HEK293 (cell line): Measurements from ENCODE around the gene MTHFD1.

ENCODE experiments used
- CTCF ChIA-PET: fragments of 350-600 bp; formaldehyde crosslinking; extraction: SDS; loops from one replicate; lab custom pipeline; 2021; ENCODE audit warnings: antibody characterized with exemption; lab: Yijun Ruan, JAX
- POLR2A ChIA-PET: fragments of 300-600 bp; formaldehyde crosslinking; extraction: SDS; loops from one replicate; lab custom pipeline; 2020; ENCODE audit warnings: antibody characterized with exemption, inconsistent platforms; lab: Yijun Ruan, JAX
- H3K27ac ChIP-seq: fragments of 200-500 bp; sonication (Bioruptor generic); 2 replicates; pipeline ENCODE4 v1.5.1; 2014; ENCODE audit warnings: low read depth, low read length, control low read depth, inconsistent platforms; ENCODE audit errors: extremely low read depth
- H3K36me3 ChIP-seq, 2 experiments: fragments of 200-500 bp in 1 of 2; sonication (Bioruptor generic) in 1 of 2; 1 replicate in 1 of 2; 2 replicates in 1 of 2; pipeline ENCODE4 v1.5.1; 2014 to 2017; ENCODE audit warnings: inconsistent platforms in 2 of 2, low read length in 2 of 2; ENCODE audit not compliant: control insufficient read depth in 2 of 2, insufficient read depth in 1 of 2
- H3K4me1 ChIP-seq: fragments of 200-500 bp; sonication (Bioruptor generic); 2 replicates; pipeline ENCODE4 v1.5.1; 2014; ENCODE audit warnings: mild to moderate bottlenecking, low read length, inconsistent platforms; ENCODE audit not compliant: control insufficient read depth, insufficient read depth
- H3K4me3 ChIP-seq: 2 replicates; pipeline ENCODE4 v1.5.1; 2011; ENCODE audit warnings: low read depth, mild to moderate bottlenecking, control low read depth, low read length, moderate library complexity
- H3K9me3 ChIP-seq: fragments of 200-500 bp; sonication (Bioruptor generic); 2 replicates; pipeline ENCODE4 v1.5.1; 2014; ENCODE audit warnings: low read depth, low read length, inconsistent platforms; ENCODE audit not compliant: control insufficient read depth, insufficient read depth
- CTCF ChIP-seq: fragments of 450-650 bp; formaldehyde crosslinking; IDR thresholded peaks from 2 replicates; pipeline ENCODE4 v1.5.1; 2016; ENCODE audit warnings: missing biosample characterization, missing genetic modification characterization
- GFI1B ChIP-seq: fragments of 450-650 bp; formaldehyde crosslinking; IDR thresholded peaks from 2 replicates; pipeline ENCODE4 v1.5.1; 2016; ENCODE audit warnings: missing biosample characterization, missing genetic modification characterization
- GLIS1 ChIP-seq: fragments of 450-650 bp; formaldehyde crosslinking; IDR thresholded peaks from 2 replicates; pipeline ENCODE4 v1.5.1; 2016; ENCODE audit warnings: missing biosample characterization, missing genetic modification characterization
- OVOL3 ChIP-seq: fragments of 450-650 bp; formaldehyde crosslinking; IDR thresholded peaks from 2 replicates; pipeline ENCODE4 v1.5.1; 2016; ENCODE audit warnings: missing biosample characterization, missing genetic modification characterization
- PATZ1 ChIP-seq: fragments of 450-650 bp; formaldehyde crosslinking; IDR thresholded peaks from 2 replicates; pipeline ENCODE4 v1.5.1; 2016; ENCODE audit warnings: missing biosample characterization, missing genetic modification characterization
- PBX3 ChIP-seq: sonication (generic); formaldehyde crosslinking; IDR thresholded peaks from 2 replicates; pipeline ENCODE4 v1.8.1; 2022; ENCODE audit warnings: mild to moderate bottlenecking, moderate library complexity, missing genetic modification reagents
- ZBTB11 ChIP-seq: fragments of 450-650 bp; formaldehyde crosslinking; conservative IDR thresholded peaks from 2 replicates; pipeline ENCODE4 v1.5.1; 2016; ENCODE audit warnings: low read depth, missing biosample characterization, missing genetic modification characterization
- ZBTB7A ChIP-seq: fragments of 450-650 bp; formaldehyde crosslinking; IDR thresholded peaks from 2 replicates; pipeline ENCODE4 v1.5.1; 2016; ENCODE audit warnings: low read depth, missing biosample characterization, missing genetic modification characterization
- ZNF112 ChIP-seq: fragments of 450-650 bp; formaldehyde crosslinking; IDR thresholded peaks from 2 replicates; pipeline ENCODE4 v1.5.0; 2017; ENCODE audit warnings: missing biosample characterization, missing genetic modification characterization
- ZNF132 ChIP-seq: fragments of 450-650 bp; formaldehyde crosslinking; IDR thresholded peaks from 2 replicates; pipeline ENCODE4 v1.5.1; 2017; ENCODE audit warnings: missing biosample characterization, missing genetic modification characterization, borderline replicate concordance
- ZNF18 ChIP-seq: fragments of 450-650 bp; formaldehyde crosslinking; IDR thresholded peaks from 2 replicates; pipeline ENCODE4 v1.5.1; 2016; ENCODE audit warnings: missing biosample characterization, missing genetic modification characterization
- ZNF311 ChIP-seq: fragments of 450-650 bp; formaldehyde crosslinking; IDR thresholded peaks from 2 replicates; pipeline ENCODE4 v1.5.1; 2017; ENCODE audit warnings: missing biosample characterization, missing genetic modification characterization, borderline replicate concordance
- ZNF433 ChIP-seq: fragments of 450-650 bp; formaldehyde crosslinking; IDR thresholded peaks from 2 replicates; pipeline ENCODE4 v1.5.1; 2016; ENCODE audit warnings: missing biosample characterization, missing genetic modification characterization, low read depth
- ZNF660 ChIP-seq: fragments of 450-650 bp; IDR thresholded peaks from 2 replicates; pipeline ENCODE4 v1.5.1; 2018; ENCODE audit warnings: missing biosample characterization, mild to moderate bottlenecking, missing genetic modification characterization
- ZNF777 ChIP-seq: fragments of 450-650 bp; formaldehyde crosslinking; IDR thresholded peaks from 2 replicates; pipeline ENCODE4 v1.5.1; 2017; ENCODE audit warnings: missing biosample characterization, missing genetic modification characterization, borderline replicate concordance
- ZNF843 ChIP-seq: fragments of 450-650 bp; formaldehyde crosslinking; IDR thresholded peaks from 2 replicates; pipeline ENCODE4 v1.5.1; 2016; ENCODE audit warnings: missing biosample characterization, missing genetic modification characterization
- ZSCAN23 ChIP-seq: fragments of 450-650 bp; formaldehyde crosslinking; IDR thresholded peaks from 2 replicates; pipeline ENCODE4 v1.5.1; 2016; ENCODE audit warnings: missing biosample characterization, missing genetic modification characterization

MTHFD1 gene

GRCh38 chr14:64461221-64461620 lies 73.1 kb downstream of the MTHFD1 start:
- H3K4me1 ChIP-seq, result no peaks in the 10 kb centered on the region
- TF ChIP-seq ZSCAN23 (tag by site-specific recombination), result no peak
- no peak for TF ChIP-seq ZNF112
- TF ChIP-seq GLIS1 (tag by site-specific recombination), result no peak
- TF ChIP-seq ZBTB11 (tag by site-specific recombination), result no peak
- no peak for TF ChIP-seq PBX3 (CRISPR knock-in tag)
- no peak for TF ChIP-seq OVOL3 (tag by site-specific recombination)
- no peak for TF ChIP-seq PATZ1 (tag by site-specific recombination)
- no peak for TF ChIP-seq ZNF18 (tag by site-specific recombination)
- TF ChIP-seq ZNF843 (tag by site-specific recombination), result no peak
- TF ChIP-seq ZNF660 (tag by site-specific recombination), result no peak
- no peak for TF ChIP-seq ZNF311
- TF ChIP-seq ZNF777 (tag by site-specific recombination), result no peak
- no peak for TF ChIP-seq ZBTB7A (tag by site-specific recombination)
- no peak for TF ChIP-seq CTCF (tag by site-specific recombination)
- TF ChIP-seq ZNF132 (tag by site-specific recombination), result no peak
- TF ChIP-seq GFI1B (tag by site-specific recombination), result no peak
- no peak for TF ChIP-seq ZNF433 (tag by site-specific recombination)
- H3K4me3 ChIP-seq, result no peak overlapping the region
- H3K9me3 ChIP-seq, result no peaks in the 10 kb centered on the region
- H3K36me3 ChIP-seq, result peaks cover 25 to 64% of the 10 kb centered on the region in 2 experiments
- POLR2A ChIA-PET, result no interaction called here
- no peak overlapping the region for H3K27ac ChIP-seq
- CTCF ChIA-PET, result interaction anchor here (0.7 to 2.0 kb wide), 3 partner anchors 31 to 547 kb away, joined by 4 to 5 read pairs (median 4); no protein-coding TSS in a partner anchor
